OCI-LY7 (cell line): ENCODE results near the gene PDE11A. TPM values are rescaled to one million over a fixed set of nuclear protein-coding genes. Genes with fewer than 3 reads are reported as not detected.

ENCODE experiments used
- BruUV-seq: library from RNA; stranded (reverse); fragments of 400-500 nt; replicated peaks from 2 replicates; lab custom pipeline; 2021; lab: Mats Ljungman, UMichigan
- CTCF ChIA-PET: fragments of 300-600 bp; sonication (Branson Sonifier 250); formaldehyde crosslinking; loops from one replicate; lab custom pipeline; 2022; ENCODE audit warnings: antibody characterized with exemption; ENCODE audit not compliant: unreplicated experiment; lab: Charles Lee
- POLR2A ChIA-PET: fragments of 300-600 bp; sonication (Branson Sonifier 250); formaldehyde crosslinking; loops from one replicate; lab custom pipeline; 2022; ENCODE audit warnings: antibody characterized with exemption; lab: Charles Lee
- DNase-seq: peaks from one replicate; pipeline ENCODE4 v3.0.0-alpha.2; 2015; ENCODE audit warnings: low spot score
- H2AFZ ChIP-seq: fragments of 200-600 bp; sonication (generic), shearing (Covaris generic); 2 replicates; pipeline ENCODE4 v1.6.1; 2014; ENCODE audit warnings: mild to moderate bottlenecking, antibody characterized with exemption, low read length, moderate library complexity
- H3K27ac ChIP-seq: fragments of 200-600 bp; sonication (generic); 2 replicates; pipeline ENCODE4 v1.5.1; 2014; ENCODE audit warnings: mixed run types, low read depth, mild to moderate bottlenecking, moderate library complexity, low read length, inconsistent platforms; ENCODE audit not compliant: poor library complexity, severe bottlenecking
- H3K36me3 ChIP-seq: fragments of 200-600 bp; sonication (generic); 2 replicates; pipeline ENCODE4 v1.6.1; 2014; ENCODE audit warnings: mild to moderate bottlenecking, antibody characterized with exemption, low read length, moderate library complexity, mixed read lengths; ENCODE audit not compliant: insufficient read depth
- H3K4me1 ChIP-seq: fragments of 200-600 bp; sonication (generic); 2 replicates; pipeline ENCODE4 v1.5.1; 2014; ENCODE audit warnings: mild to moderate bottlenecking, low read length; ENCODE audit not compliant: insufficient read depth, poor library complexity, severe bottlenecking
- H3K4me2 ChIP-seq: fragments of 200-600 bp; sonication (generic); 2 replicates; pipeline ENCODE4 v1.6.1; 2014; ENCODE audit warnings: mild to moderate bottlenecking, low read length
- H3K4me3 ChIP-seq: fragments of 200-600 bp; sonication (generic); 2 replicates; pipeline ENCODE4 v1.5.1; 2014; ENCODE audit warnings: mild to moderate bottlenecking, low read depth, low read length; ENCODE audit not compliant: poor library complexity, severe bottlenecking
- H3K79me2 ChIP-seq: fragments of 200-600 bp; sonication (generic); 2 replicates; pipeline ENCODE4 v1.6.1; 2016; ENCODE audit warnings: low read depth, mild to moderate bottlenecking, low read length, moderate library complexity, mixed read lengths; ENCODE audit not compliant: insufficient read depth
- H3K9me2 ChIP-seq: fragments of 200-600 bp; sonication (generic); 2 replicates; pipeline ENCODE4 v1.6.1; 2016; ENCODE audit warnings: mild to moderate bottlenecking, low read length, mixed read lengths; ENCODE audit not compliant: insufficient read depth
- H3K9me3 ChIP-seq: fragments of 200-600 bp; sonication (generic); 2 replicates; pipeline ENCODE4 v1.6.1; 2014; ENCODE audit warnings: mild to moderate bottlenecking, mixed run types, low read length, mixed read lengths
- H4K20me1 ChIP-seq: fragments of 200-600 bp; sonication (generic); 2 replicates; pipeline ENCODE4 v1.6.1; 2014; ENCODE audit warnings: mild to moderate bottlenecking, antibody characterized with exemption, low read length, moderate library complexity, mixed read lengths; ENCODE audit not compliant: insufficient read depth
- CTCF ChIP-seq: fragments of 200-600 bp; sonication (generic); conservative IDR thresholded peaks from 2 replicates; pipeline ENCODE4 v1.5.1; 2014; ENCODE audit warnings: mild to moderate bottlenecking, antibody characterized with exemption, low read length, moderate library complexity, mixed read lengths
- EZH2phosphoT487 ChIP-seq: fragments of 200-600 bp; sonication (generic); IDR thresholded peaks from 2 replicates; pipeline ENCODE4 v1.6.1; 2018; ENCODE audit warnings: low read depth, borderline replicate concordance, mild to moderate bottlenecking, mixed run types, antibody characterized with exemption, low read length, moderate library complexity, mixed read lengths
- intact Hi-C: fragments of 100-400 bp; cut with micrococcal nuclease; formaldehyde crosslinking; loops from one replicate; pipeline ENCODE4 v1.10.0; 2022; ENCODE audit not compliant: unreplicated experiment
- total RNA-seq, 2 experiments: library from RNA; depleted of rRNA in 1 of 2; stranded (reverse); fragments of >200 nt in 1 of 2; shearing (Covaris generic) in 1 of 2; gene quantifications; 2 replicates each; pipeline ENCODE4 v1.2.3, GENCODE V29; 2014 to 2022

Gene PDE11A
- total RNA-seq, 2 experiments from 2014 or later: 0.03 TPM; not detected in 1

GRCh38 chr2:177998006-177998405 lies 74.6 kb downstream of the PDE11A start:
- Histone ChIP-seq H3K9me3 (no peaks in the 10 kb centered on the region), H2AFZ (no peak overlapping the region), H3K4me2 (no peak overlapping the region), H3K4me3 (no peak overlapping the region), H3K36me3 (no peaks in the 10 kb centered on the region), H3K9me2 (no peaks in the 10 kb centered on the region), H4K20me1 (no peaks in the 10 kb centered on the region), H3K27ac (no peak overlapping the region), H3K79me2 (no peaks in the 10 kb centered on the region), H3K4me1 (no peaks in the 10 kb centered on the region)
- DNase-seq: no peak
- CTCF ChIA-PET: no interaction called here
- intact Hi-C loops: no loop called here
- TF ChIP-seq EZH2phosphoT487: no peak
- no peak for TF ChIP-seq CTCF
- BruUV-seq: no TSS peak
- POLR2A ChIA-PET: no interaction called here

- TF ChIP-seq EZH2phosphoT487: no peak
- no peak for TF ChIP-seq CTCF
- DNase-seq: no peak
- Histone ChIP-seq H3K27ac (no peak overlapping the region), H3K79me2 (no peaks in the 10 kb centered on the region), H3K4me1 (no peaks in the 10 kb centered on the region), H3K4me2 (no peak overlapping the region), H3K36me3 (no peaks in the 10 kb centered on the region), H4K20me1 (no peaks in the 10 kb centered on the region), H3K4me3 (no peak overlapping the region), H3K9me2 (no peaks in the 10 kb centered on the region), H3K9me3 (no peaks in the 10 kb centered on the region), H2AFZ (no peak overlapping the region)
- ChIA-PET POLR2A (interaction anchor here (0.6 to 1.1 kb wide), 3 partner anchors 11 to 779 kb away, joined by 3 read pairs; no protein-coding TSS in a partner anchor), CTCF (no interaction called here)
- intact Hi-C loops: no loop called here
- no TSS peak for BruUV-seq
Measured at GRCh38 chr2:177992992-177993391, 79.6 kb downstream of the PDE11A start.

GRCh38 chr2:177989029-177989885 lies 83.3 kb downstream of the PDE11A start:
- Histone ChIP-seq H3K79me2 (no peaks in the 10 kb centered on the region), H3K9me3 (no peaks in the 10 kb centered on the region), H4K20me1 (no peaks in the 10 kb centered on the region), H3K36me3 (no peaks in the 10 kb centered on the region), H2AFZ (no peak overlapping the region), H3K4me3 (no peak overlapping the region), H3K4me1 (no peaks in the 10 kb centered on the region), H3K9me2 (no peaks in the 10 kb centered on the region), H3K27ac (no peak overlapping the region), H3K4me2 (no peak overlapping the region)
- ChIA-PET POLR2A (interaction anchor here (1.1 kb wide), 1 partner anchor 16 kb away, joined by 4 read pairs; no protein-coding TSS in a partner anchor), CTCF (no interaction called here)
- DNase-seq: no peak
- TF ChIP-seq EZH2phosphoT487: no peak
- no TSS peak for BruUV-seq
- intact Hi-C loops: no loop called here
